IMR-90 (cell line): ENCODE measurements around the gene SDC1. TPM values are rescaled to one million over a fixed set of nuclear protein-coding genes. Genes with fewer than 3 reads are reported as not detected.

Experiments
- ATAC-seq: fragments of 200-7000 bp; cut with Tn5 transposase; 2 replicates; pipeline ENCODE4 v1.9.1; 2020; ENCODE audit warnings: low read depth, mild to moderate bottlenecking, moderate library complexity
- BruUV-seq: library from RNA; stranded (reverse); fragments of 400-500 nt; replicated peaks from 2 replicates; lab custom pipeline; 2021; lab: Mats Ljungman, UMichigan
- CTCF ChIA-PET: fragments of 300-600 bp; formaldehyde crosslinking; extraction: SDS; loops from one replicate; lab custom pipeline; 2021; ENCODE audit warnings: antibody characterized with exemption; lab: Yijun Ruan, JAX
- POLR2A ChIA-PET: fragments of 300-600 bp; sonication (Branson Sonifier 250); formaldehyde crosslinking; loops from one replicate; lab custom pipeline; 2022; ENCODE audit warnings: antibody characterized with exemption; ENCODE audit not compliant: unreplicated experiment; lab: Charles Lee
- DNase-seq: peaks from one replicate; pipeline ENCODE4 v3.0.0; 2013
- H2AFZ ChIP-seq: replicated peaks from 2 replicates; pipeline ENCODE3; 2013; ENCODE audit warnings: low read length, mild to moderate bottlenecking; ENCODE audit not compliant: poor library complexity
- H2AK5ac ChIP-seq: 2 replicates; pipeline ENCODE4 v1.6.1; 2013; ENCODE audit warnings: low read depth, low read length, inconsistent platforms
- H2AK9ac ChIP-seq: replicated peaks from 2 replicates; pipeline ENCODE3; 2013; ENCODE audit warnings: mild to moderate bottlenecking, low read depth, low read length, moderate library complexity; ENCODE audit not compliant: poor library complexity
- H2BK120ac ChIP-seq: 2 replicates; pipeline ENCODE4 v1.6.1; 2013; ENCODE audit warnings: low read depth, low read length, inconsistent platforms
- H2BK15ac ChIP-seq: 3 replicates; pipeline ENCODE4 v1.6.1; 2013; ENCODE audit warnings: low read depth, low read length, inconsistent platforms
- H2BK20ac ChIP-seq: 2 replicates; pipeline ENCODE4 v1.6.1; 2013; ENCODE audit warnings: low read depth, mild to moderate bottlenecking, inconsistent platforms, low read length, moderate library complexity
- H2BK5ac ChIP-seq: 2 replicates; pipeline ENCODE4 v1.6.1; 2013; ENCODE audit warnings: mild to moderate bottlenecking, low read depth, low read length, inconsistent platforms; ENCODE audit not compliant: poor library complexity, severe bottlenecking
- H3K14ac ChIP-seq: replicated peaks from 2 replicates; pipeline ENCODE4 v1.6.1; 2013; ENCODE audit warnings: low read depth, low read length, inconsistent platforms
- H3K18ac ChIP-seq: 2 replicates; pipeline ENCODE4 v1.6.1; 2013; ENCODE audit warnings: low read depth, low read length, control low read depth
- H3K23ac ChIP-seq: 2 replicates; pipeline ENCODE4 v1.6.1; 2013; ENCODE audit warnings: low read depth, low read length, inconsistent platforms
- H3K27ac ChIP-seq: 2 replicates; pipeline ENCODE4 v1.5.1; 2013; ENCODE audit warnings: mild to moderate bottlenecking, control low read depth, low read length; ENCODE audit not compliant: insufficient read depth
- H3K27me3 ChIP-seq: 2 replicates; pipeline ENCODE4 v1.6.1; 2013; ENCODE audit warnings: low read length; ENCODE audit not compliant: control insufficient read depth, insufficient read depth
- H3K36me3 ChIP-seq: 2 replicates; pipeline ENCODE4 v1.6.1; 2013; ENCODE audit warnings: low read length, mixed read lengths; ENCODE audit not compliant: control insufficient read depth, insufficient read depth
- H3K4ac ChIP-seq: 2 replicates; pipeline ENCODE4 v1.6.1; 2013; ENCODE audit warnings: low read depth, low read length, inconsistent platforms
- H3K4me1 ChIP-seq: 2 replicates; pipeline ENCODE4 v1.6.1; 2013; ENCODE audit warnings: low read length, mixed read lengths; ENCODE audit not compliant: control insufficient read depth, insufficient read depth
- H3K4me2 ChIP-seq: 2 replicates; pipeline ENCODE4 v1.6.1; 2013; ENCODE audit warnings: low read depth, mild to moderate bottlenecking, control low read depth, low read length, moderate library complexity
- H3K4me3 ChIP-seq: 2 replicates; pipeline ENCODE4 v1.5.1; 2013; ENCODE audit warnings: low read depth, mild to moderate bottlenecking, control low read depth, low read length, moderate library complexity; ENCODE audit not compliant: insufficient read depth
- H3K56ac ChIP-seq: 2 replicates; pipeline ENCODE4 v1.6.1; 2013; ENCODE audit warnings: low read length, inconsistent platforms; ENCODE audit not compliant: insufficient read depth; ENCODE audit errors: extremely low read depth
- H3K79me1 ChIP-seq, 2 experiments: 2 replicates each; pipeline ENCODE4 v1.6.1; 2013; ENCODE audit warnings: low read length in 2 of 2, inconsistent platforms in 1 of 2, low read depth in 1 of 2
- H3K9ac ChIP-seq: 2 replicates; pipeline ENCODE4 v1.6.1; 2013; ENCODE audit warnings: low read depth, low read length, control low read depth
- H3K9me1 ChIP-seq: 2 replicates; pipeline ENCODE4 v1.6.1; 2013; ENCODE audit warnings: low read length, inconsistent platforms; ENCODE audit not compliant: insufficient read depth
- H3K9me3 ChIP-seq: 2 replicates; pipeline ENCODE4 v1.6.1; 2013; ENCODE audit warnings: low read length; ENCODE audit not compliant: control insufficient read depth, insufficient read depth
- H4K20me1 ChIP-seq: 2 replicates; pipeline ENCODE4 v1.6.1; 2013; ENCODE audit warnings: low read length, inconsistent platforms; ENCODE audit not compliant: insufficient read depth
- H4K5ac ChIP-seq: 2 replicates; pipeline ENCODE4 v1.6.1; 2013; ENCODE audit warnings: mild to moderate bottlenecking, low read depth, low read length, control low read depth
- H4K8ac ChIP-seq, 2 experiments: 2 replicates each; pipeline ENCODE4 v1.6.1; 2013; ENCODE audit warnings: low read depth in 2 of 2, low read length in 2 of 2, control low read depth in 1 of 2, inconsistent platforms in 1 of 2
- H4K91ac ChIP-seq: 2 replicates; pipeline ENCODE4 v1.6.1; 2013; ENCODE audit warnings: low read depth, low read length, inconsistent platforms; ENCODE audit not compliant: insufficient read depth
- BHLHE40 ChIP-seq: fragments of 150-350 bp; IDR thresholded peaks from 2 replicates; pipeline ENCODE4 v1.6.1; 2016; ENCODE audit warnings: mild to moderate bottlenecking, low read depth, low read length
- CEBPB ChIP-seq: IDR thresholded peaks from 2 replicates; pipeline ENCODE4 v1.6.1; 2012; ENCODE audit warnings: low read depth, low read length, improper control_type of control experiment
- CHD1 ChIP-seq: IDR thresholded peaks from 2 replicates; pipeline ENCODE4 v1.6.1; 2012; ENCODE audit warnings: low read depth, low read length, improper control_type of control experiment
- ELK1 ChIP-seq: fragments of 150-350 bp; IDR thresholded peaks from 2 replicates; pipeline ENCODE4 v1.6.1; 2016; ENCODE audit warnings: low read depth, mild to moderate bottlenecking, low read length, moderate library complexity, borderline replicate concordance
- FOS ChIP-seq: fragments of 150-350 bp; IDR thresholded peaks from 2 replicates; pipeline ENCODE4 v1.6.1; 2016; ENCODE audit warnings: low read depth, low read length
- MAFK ChIP-seq: IDR thresholded peaks from 2 replicates; pipeline ENCODE4 v1.6.1; 2012; ENCODE audit warnings: low read depth, low read length, improper control_type of control experiment
- MXI1 ChIP-seq: IDR thresholded peaks from 2 replicates; pipeline ENCODE4 v1.6.1; 2012; ENCODE audit warnings: low read depth, mild to moderate bottlenecking, low read length, moderate library complexity, borderline replicate concordance
- POLR2A ChIP-seq: IDR thresholded peaks from 2 replicates; pipeline ENCODE4 v1.6.1; 2012; ENCODE audit warnings: mild to moderate bottlenecking, low read depth, low read length
- RCOR1 ChIP-seq: IDR thresholded peaks from 2 replicates; pipeline ENCODE4 v1.6.1; 2012; ENCODE audit warnings: mild to moderate bottlenecking, low read length, improper control_type of control experiment; ENCODE audit not compliant: insufficient replicate concordance
- SMC3 ChIP-seq: fragments of 150-350 bp; IDR thresholded peaks from 2 replicates; pipeline ENCODE4 v1.6.1; 2016; ENCODE audit warnings: low read depth, mild to moderate bottlenecking, antibody characterized with exemption, low read length, moderate library complexity
- WGBS, 2 experiments: methylation state at CpG; one replicate each; pipeline versions ENCODE4 v1.1.5 to v1.1.7; 2013; ENCODE audit warnings: missing lambda C conversion rate in 2 of 2; ENCODE audit not compliant: insufficient read length in 1 of 2; ENCODE audit errors: extremely low coverage in 2 of 2; 5-methylcytosine and 5-hydroxymethylcytosine counted together
- dilution Hi-C: fragments of 300-500 bp; cut with HindIII; formaldehyde crosslinking; loops from one replicate; pipeline ENCODE4 v1.14.3; 2018; ENCODE audit warnings: low sequenced_read_pairs; ENCODE audit not compliant: unreplicated experiment
- in situ Hi-C: fragments of 300-500 bp; cut with MboI; formaldehyde crosslinking; loops from 3 replicates; pipeline ENCODE4 v1.14.3; 2019; ENCODE audit warnings: low sequenced_read_pairs, inconsistent platforms, mixed read lengths
- intact Hi-C: fragments of 100-400 bp; cut with micrococcal nuclease; formaldehyde crosslinking; loops from 2 replicates; pipeline ENCODE4 v1.10.0; 2022
- polyA plus RNA-seq, 3 experiments: library from polyadenylated mRNA; depleted of rRNA; stranded (reverse); fragments of >200 nt; gene quantifications; 2 replicates each; pipeline ENCODE4 v1.2.3, GENCODE V29; 2012; ENCODE audit warnings: low replicate concordance in 1 of 3
- total RNA-seq: library from RNA; depleted of rRNA; stranded (reverse); fragments of >200 nt; gene quantifications from 2 replicates; pipeline ENCODE4 v1.2.3, GENCODE V29; 2012

Gene SDC1
- total and polyA plus RNA-seq, 2 of the 4 experiments (the other 2 are of a cell fraction): 22.0 to 28.3 TPM

DNA sequence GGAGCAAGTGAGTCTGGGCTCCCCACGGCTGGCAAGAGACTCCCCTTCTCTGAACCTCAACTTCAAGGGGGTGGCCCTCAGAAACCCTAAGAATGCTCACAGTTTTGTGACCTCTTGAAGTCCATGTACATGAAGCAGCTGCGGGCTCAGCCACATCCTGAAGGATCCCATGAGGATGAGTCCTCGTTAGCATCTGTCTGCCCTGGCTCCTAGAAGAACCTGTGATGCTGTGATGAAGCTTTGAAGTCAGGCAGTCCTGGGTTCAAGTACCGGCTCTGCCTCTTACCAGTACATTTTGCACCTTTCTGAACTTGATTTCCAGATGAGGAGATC, 38.1 kb downstream of the SDC1 start:
- Histone ChIP-seq H3K79me1 (no peaks in the 10 kb centered on the region), H3K4ac (0 out of 2 replicates have a peak overlapping the region, but pooled peaks have one; percentile 10), H4K91ac (no peak overlapping the region), H3K36me3 (no peaks in the 10 kb centered on the region), H2BK15ac (no peak overlapping the region), H3K18ac (no peak overlapping the region), H2AK5ac (0 out of 2 replicates have a peak overlapping the region, but pooled peaks have one; percentile 20), H3K9ac (no peak overlapping the region), H3K27me3 (no peaks in the 10 kb centered on the region), H2BK20ac (no peak overlapping the region), H3K14ac (no peak overlapping the region), H3K4me2 (no peak overlapping the region), H2BK120ac (peak overlapping the region; percentile 33; the same call in 1 of the 2 replicates), H2AFZ (peak overlapping the region; percentile 29), H2AK9ac (peak overlapping the region; percentile 5), H3K27ac (no peak overlapping the region), H3K9me3 (no peaks in the 10 kb centered on the region), H3K23ac (no peak overlapping the region), H3K4me1 (peaks cover 21% of the 10 kb centered on the region), H4K5ac (peak overlapping the region; percentile 36; the same call in 1 of the 2 replicates), H3K9me1 (peaks cover 35% of the 10 kb centered on the region), H4K20me1 (no peaks in the 10 kb centered on the region), H2BK5ac (no peak overlapping the region), H3K4me3 (no peak overlapping the region), H4K8ac (peak overlapping the region in 1 of 2 experiments; percentile 66; a peak in 2 of 4 replicates), H3K56ac (no peak overlapping the region)
- no peak for TF ChIP-seq RCOR1
- no peak for TF ChIP-seq MAFK
- no peak for TF ChIP-seq POLR2A
- no peak for TF ChIP-seq FOS
- TF ChIP-seq CHD1: no peak
- no peak for TF ChIP-seq CEBPB
- no peak for TF ChIP-seq BHLHE40
- TF ChIP-seq MXI1: no peak
- TF ChIP-seq ELK1: no peak
- TF ChIP-seq SMC3: no peak
- dilution Hi-C loops (no loop called here), in situ Hi-C loops (no loop called here), intact Hi-C loops (no loop called here)
- DNase-seq (no peak), ATAC-seq (no peak)
- WGBS, 2 experiments: no CpG with 5 or more reads among the region's 4 CpGs
- ChIA-PET CTCF (no interaction called here), POLR2A (no interaction called here)
- BruUV-seq: no TSS peak
